Posterior cingulate gyrus (tissue), 11 donors: Measurements from ENCODE around the gene DDA1.
"Not testable (repeated sequence)": the region's sequence is repeated elsewhere in the genome, so short reads cannot be mapped to it uniquely, and the experiment has no call there.

ENCODE experiments used
- DNase-seq, 10 donors: peaks; one replicate each; pipeline versions ENCODE4 v3.0.0 to v3.0.0-alpha.2; 2020 to 2021; ENCODE audit warnings: mixed read lengths in 3 of 10
- intact Hi-C: fragments of 100-400 bp; cut with DNase I; formaldehyde crosslinking; loops from one replicate; pipeline ENCODE4 v1.15.1; 2023

Gene DDA1

DNA sequence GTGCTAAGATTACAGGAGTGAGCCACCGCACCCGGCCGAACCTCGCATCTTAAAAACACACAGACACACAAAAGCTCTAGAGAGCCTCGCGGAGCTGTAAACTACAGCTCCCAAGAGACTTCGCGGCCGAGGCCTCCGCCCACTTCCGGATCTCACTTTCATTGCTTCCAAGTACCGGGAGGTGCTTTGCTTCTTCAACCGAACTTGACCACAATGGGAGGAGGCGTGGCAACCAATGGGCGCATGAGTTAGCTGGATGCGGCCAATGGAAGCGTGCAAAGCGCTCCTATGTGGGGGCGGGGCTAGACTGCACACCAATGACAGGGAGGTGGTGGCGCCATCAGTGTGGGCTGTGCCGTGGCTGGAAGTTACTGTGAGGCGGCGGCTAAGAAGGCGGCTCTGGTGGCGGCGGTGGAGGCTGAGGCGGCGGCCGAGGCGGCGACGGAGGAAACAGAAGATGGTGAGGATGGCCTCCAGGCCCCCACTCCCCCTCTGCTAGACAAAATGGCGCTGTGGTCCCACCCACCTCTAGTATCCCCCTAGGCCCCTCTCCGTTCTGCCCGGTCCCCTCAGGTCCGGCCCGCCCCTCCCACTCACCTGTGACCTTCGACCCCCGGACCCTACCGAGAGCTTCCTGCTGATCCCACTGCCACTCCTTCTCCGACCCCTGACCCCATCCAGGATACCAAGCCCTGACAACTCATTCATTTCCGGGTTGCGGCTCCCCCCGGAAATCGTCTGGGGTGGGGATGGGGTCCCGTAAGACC, at the start of gene DDA1:
Gene DDA1, plus strand, starts transcription at position 366 of the 767 bp plus-strand sequence. Its CDS starts 92 bp downstream, at position 458.
- DNase-seq: peak; percentile 98 to 100 (median 99)
- intact Hi-C loops: loop anchor here (1.0 to 5.0 kb wide), 2 partner anchors 25 to 42 kb away; partner anchors contain the start of genes ANO8 and BABAM1

GRCh38 chr19:17259934-17260333, 49.4 kb upstream of the DDA1 start:
- intact Hi-C loops: loop anchor here (10.0 kb wide), 1 partner anchor 45 kb away; the partner anchor contains the start of gene USE1
- DNase-seq: no peak

DNA sequence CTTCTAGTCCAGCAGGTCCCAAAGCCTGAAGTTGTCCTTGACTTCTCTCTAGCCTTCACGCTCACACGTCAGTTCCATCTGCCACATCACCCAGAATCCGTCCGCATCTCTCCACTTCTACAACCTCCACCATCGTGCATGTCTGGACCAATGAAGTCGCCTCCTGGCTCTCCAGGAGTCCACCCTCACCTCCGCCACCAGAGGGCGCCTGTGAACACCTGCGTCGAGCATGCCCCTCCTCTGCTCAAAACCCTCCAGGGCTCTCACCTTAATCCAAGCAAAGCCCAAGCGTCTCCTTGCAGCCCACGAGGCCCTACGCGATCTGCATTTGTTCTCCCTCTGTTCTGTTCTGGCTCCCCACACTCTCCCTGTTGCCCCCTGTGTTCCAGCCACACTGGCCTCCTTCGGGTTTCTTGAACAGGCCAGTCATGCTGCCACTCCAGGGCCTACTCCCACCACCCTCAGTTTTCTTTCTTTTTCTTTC, 48.5 kb upstream of the DDA1 start:
- peak in 7 of 10 donors; percentile 31 to 89 (median 68) for DNase-seq
- intact Hi-C loops: loop anchor here (10.0 kb wide), 1 partner anchor 46 kb away; the partner anchor contains the start of gene USE1

- intact Hi-C loops: loop anchor here (10.0 kb wide), 1 partner anchor 48 kb away; the partner anchor contains the start of gene USE1
- DNase-seq: no peak
Measured at GRCh38 chr19:17262557-17262956, 46.8 kb upstream of the DDA1 start.

- DNase-seq: no peak
- intact Hi-C loops: loop anchor here (10.0 kb wide), 1 partner anchor 49 kb away; the partner anchor contains the start of gene USE1
Measured at GRCh38 chr19:17263712-17264640, 45.4 kb upstream of the DDA1 start.

DNA sequence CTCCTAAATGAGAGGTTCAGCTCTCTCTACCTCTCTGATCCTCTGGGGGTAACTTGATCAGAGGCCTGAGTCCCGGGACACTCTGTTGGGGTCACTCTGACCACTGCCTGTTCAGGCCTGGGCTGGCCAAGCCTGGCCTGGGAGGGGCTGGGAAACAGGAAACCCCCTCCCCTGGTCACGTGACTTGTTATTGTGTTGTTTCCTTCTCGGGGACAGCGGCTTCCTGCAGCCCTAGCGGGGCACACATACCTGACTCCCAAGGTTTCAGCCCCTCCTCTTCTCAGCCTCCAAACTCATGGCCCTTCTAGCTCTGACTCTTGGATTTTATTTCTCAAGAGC, 44.8 kb upstream of the DDA1 start, which contains the start of gene USHBP1:
Gene USHBP1, minus strand, starts transcription at position 105 of the 339 bp plus-strand sequence. CDS start 446 bp downstream, outside the sequence.
- no peak for DNase-seq

GRCh38 chr19:17266026-17266425, 43.3 kb upstream of the DDA1 start:
- DNase-seq: no peak
- intact Hi-C loops: loop anchor here (5.0 to 10.0 kb wide), 2 partner anchors 41 to 51 kb away; partner anchors contain the start of genes DDA1, MRPL34 and USE1

More for the DNA sequence above, 44.8 kb upstream of the DDA1 start, which contains the start of gene USHBP1:
- intact Hi-C loops: loop anchor here (10.0 kb wide), 1 partner anchor 50 kb away; the partner anchor contains the start of gene USE1

GRCh38 chr19:17266589-17266974, 42.8 kb upstream of the DDA1 start:
- intact Hi-C loops: loop anchor here (5.0 to 10.0 kb wide), 2 partner anchors 41 to 52 kb away; partner anchors contain the start of genes DDA1, MRPL34 and USE1
- DNase-seq: no peak

DNA sequence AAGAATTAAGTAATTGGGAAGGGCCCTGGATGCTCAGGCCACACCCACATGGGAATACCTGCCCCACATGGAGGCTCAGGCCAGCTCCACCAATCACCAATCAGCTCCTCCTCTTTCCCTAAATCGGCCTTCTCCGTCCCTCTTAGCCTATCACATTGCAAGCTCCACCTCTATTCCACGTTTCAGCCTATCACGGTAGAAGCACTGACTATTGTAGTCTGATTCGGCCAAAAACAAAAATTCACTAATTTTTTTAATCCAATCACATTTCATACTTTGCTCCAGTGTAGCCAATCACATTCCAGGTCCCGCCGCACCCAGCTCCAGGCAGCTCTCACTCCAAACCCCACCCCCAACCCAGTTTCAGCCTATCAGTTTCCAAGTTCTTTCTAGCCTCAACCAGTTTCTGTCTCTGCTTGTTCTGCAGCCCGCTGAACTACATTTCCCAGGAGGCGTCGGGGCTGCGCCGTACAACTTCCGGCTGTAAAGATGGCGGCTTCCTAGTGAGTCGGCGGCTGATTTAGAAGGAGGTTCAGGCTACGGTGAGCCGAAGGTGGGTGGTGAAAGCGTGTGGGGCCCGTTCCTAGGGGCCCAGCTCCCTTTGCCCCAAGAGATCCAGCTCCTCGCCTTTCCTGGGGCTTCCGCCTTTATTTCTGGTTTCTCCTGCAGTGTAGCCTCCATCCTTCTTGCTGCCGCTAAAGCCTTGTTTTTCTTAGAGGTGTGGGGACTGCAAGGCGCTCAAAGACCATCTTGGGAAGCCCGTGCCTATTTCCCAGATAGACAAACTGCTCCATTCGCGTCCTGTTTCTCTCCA, 42.2 kb upstream of the DDA1 start, which contains the start of gene BABAM1:
Gene BABAM1, plus strand, starts transcription at position 469 of the 814 bp plus-strand sequence. CDS start 1,364 bp downstream, outside the sequence.
- intact Hi-C loops: loop anchor here (5.0 to 10.0 kb wide), 2 partner anchors 40 to 52 kb away; partner anchors contain the start of genes DDA1, MRPL34 and USE1
- peak; percentile 92 to 99 (median 96) for DNase-seq

- intact Hi-C loops: loop anchor here (5.0 to 10.0 kb wide), 2 partner anchors 39 to 54 kb away; partner anchors contain the start of genes DDA1, MRPL34 and USE1
- no peak for DNase-seq
Measured at GRCh38 chr19:17268754-17269153, 40.6 kb upstream of the DDA1 start.

GRCh38 chr19:17274892-17275291, 34.5 kb upstream of the DDA1 start:
- DNase-seq, intact Hi-C loops: not testable (repeated sequence)

GRCh38 chr19:17275441-17276175, 33.8 kb upstream of the DDA1 start:
- intact Hi-C loops: no loop called here
- DNase-seq: no peak

DNA sequence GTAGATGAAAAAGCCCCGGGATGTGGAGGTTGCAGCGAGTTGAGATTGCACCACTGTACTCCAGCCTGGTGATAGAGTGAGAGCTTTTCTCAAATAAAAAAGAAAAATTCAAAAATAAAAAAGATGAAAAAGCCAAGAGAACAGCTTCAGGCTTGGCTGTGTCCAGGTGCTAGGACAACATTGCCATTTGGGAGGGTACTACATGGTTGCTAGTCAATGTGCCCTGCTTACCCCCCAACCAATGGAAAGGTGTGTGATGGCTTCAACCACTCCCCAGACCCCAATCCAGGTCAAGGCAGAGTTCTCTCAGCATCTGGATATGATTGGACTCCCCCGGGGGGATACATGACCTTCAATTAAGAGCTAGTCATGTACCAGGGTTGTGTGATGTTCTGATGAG, 29.9 kb upstream of the DDA1 start:
- DNase-seq: no peak
- intact Hi-C loops: no loop called here

GRCh38 chr19:17281391-17282304, 27.7 kb upstream of the DDA1 start, which contains the start of gene ANKLE1:
Gene ANKLE1 (plus strand): TSS chr19:17281901. CDS start chr19:17281921, 20 bp downstream.
- peak in 5 of 10 donors; percentile 24 to 89 (median 56) for DNase-seq
- intact Hi-C loops: loop anchor here (1.0 kb wide), 1 partner anchor 75 kb away; no protein-coding TSS in a partner anchor

DNA sequence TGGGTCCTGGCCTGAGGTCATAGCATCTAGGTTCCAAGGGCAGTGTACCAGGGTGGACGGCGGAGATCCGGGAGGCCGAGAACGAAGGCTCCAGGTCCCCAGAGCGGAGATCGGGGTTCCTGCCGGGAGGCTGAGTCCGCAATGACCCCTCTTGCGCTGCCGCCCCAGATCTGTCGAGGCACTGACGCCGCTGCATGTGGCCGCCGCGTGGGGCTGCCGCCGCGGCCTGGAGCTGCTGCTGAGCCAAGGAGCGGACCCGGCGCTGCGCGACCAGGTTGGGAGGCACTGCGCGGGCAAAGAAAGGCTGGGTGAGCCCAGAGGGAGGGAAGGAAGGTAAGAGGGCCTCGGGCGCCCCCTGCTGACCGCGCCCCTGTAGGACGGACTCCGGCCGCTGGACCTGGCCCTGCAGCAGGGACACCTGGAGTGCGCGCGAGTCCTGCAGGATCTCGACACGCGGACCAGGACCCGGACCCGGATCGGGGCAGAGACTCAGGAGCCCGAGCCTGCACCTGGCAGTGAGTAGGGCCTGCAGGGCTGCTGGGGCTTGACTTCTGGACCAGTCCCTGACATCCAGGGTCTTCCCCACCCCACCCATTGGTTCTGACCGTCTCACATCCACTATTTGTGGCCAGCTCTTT, 26.8 kb upstream of the DDA1 start:
- DNase-seq: peak; percentile 60 to 97 (median 78)
- intact Hi-C loops: loop anchor here (1.0 kb wide), 2 partner anchors 76 to 215 kb away; no protein-coding TSS in a partner anchor

GRCh38 chr19:17283504-17283996, 25.8 kb upstream of the DDA1 start:
- intact Hi-C loops: loop anchor here (1.0 kb wide), 1 partner anchor 216 kb away; no protein-coding TSS in a partner anchor
- DNase-seq: no peak
